GM21447 (cell line): ENCODE data around the gene MUSK.
"Not testable (repeated sequence)": the region's sequence is repeated elsewhere in the genome, so short reads cannot be mapped to it uniquely, and the experiment has no call there.

ENCODE experiments used
- ATAC-seq: cut with Tn5 transposase; IDR thresholded peaks from one replicate; pipeline ENCODE4 v1.9.1; 2021; ENCODE audit not compliant: unreplicated experiment

Gene MUSK

GRCh38 chr9:110691002-110691549 lies 22.5 kb downstream of the MUSK start:
- ATAC-seq, result no peak

GRCh38 chr9:110695846-110696245 lies 27.3 kb downstream of the MUSK start:
- not testable (repeated sequence) for ATAC-seq

GRCh38 chr9:110700953-110701352 lies 32.4 kb downstream of the MUSK start:
- no peak for ATAC-seq

GRCh38 chr9:110703669-110704068 lies 35.1 kb downstream of the MUSK start:
- no peak for ATAC-seq

GRCh38 chr9:110707419-110707818 lies 38.8 kb downstream of the MUSK start:
- no peak for ATAC-seq

GRCh38 chr9:110710420-110710819 lies 41.8 kb downstream of the MUSK start:
- ATAC-seq, result no peak

GRCh38 chr9:110712955-110713354 lies 44.4 kb downstream of the MUSK start:
- no peak for ATAC-seq

- no peak for ATAC-seq
Measured at GRCh38 chr9:110714314-110714713, 45.7 kb downstream of the MUSK start.

- no peak for ATAC-seq
Measured at GRCh38 chr9:110728058-110728457, 59.5 kb downstream of the MUSK start.

- ATAC-seq, result no peak
Measured at GRCh38 chr9:110729641-110730040, 61.0 kb downstream of the MUSK start.

- no peak for ATAC-seq
Measured at GRCh38 chr9:110731437-110732028, 62.9 kb downstream of the MUSK start.

- no peak for ATAC-seq
Measured at GRCh38 chr9:110738982-110739381, 70.4 kb downstream of the MUSK start.

GRCh38 chr9:110742741-110743371 lies 74.3 kb downstream of the MUSK start:
- ATAC-seq, result no peak

GRCh38 chr9:110744715-110745384 lies 76.3 kb downstream of the MUSK start:
- ATAC-seq, result no peak

GRCh38 chr9:110745676-110746075 lies 77.1 kb downstream of the MUSK start:
- ATAC-seq, result no peak

- no peak for ATAC-seq
Measured at GRCh38 chr9:110746211-110746930, 77.8 kb downstream of the MUSK start.

GRCh38 chr9:110748251-110748893 lies 79.8 kb downstream of the MUSK start:
- no peak for ATAC-seq

- ATAC-seq, result no peak
Measured at GRCh38 chr9:110750272-110750671, 81.7 kb downstream of the MUSK start.

GRCh38 chr9:110751971-110752370 lies 83.4 kb downstream of the MUSK start:
- no peak for ATAC-seq

- no peak for ATAC-seq
Measured at GRCh38 chr9:110752766-110753165, 84.2 kb downstream of the MUSK start.

GRCh38 chr9:110753731-110754231 lies 85.2 kb downstream of the MUSK start:
- no peak for ATAC-seq
